GM18909 (cell line): ENCODE measurements around the gene SDCCAG8.

Source experiments
- ATAC-seq: cut with Tn5 transposase; IDR thresholded peaks from one replicate; pipeline ENCODE4 v1.9.1; 2021; ENCODE audit warnings: mild to moderate bottlenecking; ENCODE audit not compliant: unreplicated experiment, poor library complexity

The SDCCAG8 gene

DNA sequence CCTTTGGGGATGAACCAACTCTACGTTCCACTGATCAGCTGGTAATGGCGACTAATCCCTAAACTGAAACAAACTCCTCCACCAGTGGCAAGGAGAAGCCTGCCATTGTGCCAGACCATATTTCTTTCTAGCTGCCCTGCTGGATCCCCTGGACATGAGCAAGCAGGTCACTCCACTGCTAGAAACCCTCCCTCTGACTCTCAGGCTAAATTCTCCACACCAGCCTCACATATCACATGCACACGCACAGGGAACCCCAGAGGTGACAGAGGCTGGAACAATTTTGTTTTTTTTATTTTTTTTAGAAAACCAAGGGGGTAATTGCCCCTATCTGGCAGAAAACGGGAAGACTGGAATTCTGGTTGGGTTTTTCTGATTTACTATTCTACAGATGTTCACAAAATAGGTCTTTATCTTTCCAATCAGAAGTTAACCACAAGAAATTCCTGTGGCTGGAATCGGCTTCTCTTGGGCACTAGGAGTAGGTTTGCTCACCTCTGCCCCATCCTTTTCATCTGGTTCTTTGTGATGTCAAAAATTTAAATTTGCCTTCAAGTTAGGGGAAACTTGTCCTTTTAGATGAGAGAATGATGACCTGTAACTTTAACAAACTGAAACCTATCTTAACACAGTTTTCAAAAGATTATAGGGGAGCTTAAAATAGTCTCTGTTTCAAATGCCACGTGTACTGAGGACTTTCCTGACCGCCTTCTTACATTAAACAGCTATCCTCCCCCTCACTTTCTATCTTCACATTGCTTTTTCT, 258.1 kb downstream of the SDCCAG8 start:
- no peak for ATAC-seq

DNA sequence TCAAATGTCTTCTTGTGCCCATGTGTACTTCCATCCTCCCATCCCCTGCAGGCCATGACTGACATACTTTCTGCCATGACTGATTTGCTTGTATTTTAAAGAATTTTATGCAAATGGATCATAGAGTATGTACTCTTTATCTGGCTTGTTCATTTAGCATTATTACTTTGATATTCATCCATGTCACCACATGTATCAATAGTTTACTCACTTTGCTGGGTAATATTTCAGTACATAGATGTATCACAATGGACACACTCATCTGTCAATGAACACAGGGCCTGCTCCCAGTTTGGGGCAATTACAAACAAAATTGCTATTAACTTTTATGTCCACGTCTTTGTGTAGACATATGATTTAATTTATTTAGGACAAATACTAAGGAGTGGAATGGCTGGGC, 259.1 kb downstream of the SDCCAG8 start:
- no peak for ATAC-seq

DNA sequence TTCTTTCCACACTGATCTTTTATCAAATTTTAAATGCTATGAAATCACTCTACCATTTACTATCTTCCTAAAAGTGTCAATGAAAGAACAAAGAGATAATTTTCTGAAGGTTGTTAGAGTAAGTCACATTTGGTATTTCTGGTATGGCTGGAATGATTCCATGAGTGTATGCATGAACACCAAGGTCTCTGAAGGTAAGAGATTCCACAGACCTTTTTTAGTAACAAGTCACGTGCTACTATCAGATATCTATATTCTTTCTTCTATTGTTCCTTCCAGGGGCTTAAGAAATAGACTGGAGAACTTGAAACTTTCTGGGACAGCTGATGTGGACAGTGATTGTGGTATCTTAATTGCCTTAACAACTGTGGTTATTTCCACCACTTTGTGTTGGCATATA, 265.0 kb downstream of the SDCCAG8 start:
- ATAC-seq, result no peak

DNA sequence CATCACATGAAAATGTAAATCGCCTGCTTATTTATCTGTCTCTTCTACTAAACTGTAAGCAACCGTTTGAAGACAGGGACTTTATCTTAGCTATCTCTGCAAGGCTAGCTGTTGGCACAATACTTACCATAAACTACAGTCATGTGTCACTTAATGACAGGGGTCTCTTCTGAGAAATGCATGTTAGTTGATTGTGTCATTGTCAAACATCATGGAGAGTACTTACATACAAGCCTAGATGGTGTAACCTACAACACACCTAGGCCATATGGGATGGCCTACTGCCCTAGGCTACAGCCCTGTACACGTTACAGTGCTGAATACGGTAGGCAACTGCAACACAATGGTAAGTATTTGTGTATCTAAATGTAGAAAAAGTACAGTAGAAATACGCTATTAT, 267.9 kb downstream of the SDCCAG8 start:
- no peak for ATAC-seq

DNA sequence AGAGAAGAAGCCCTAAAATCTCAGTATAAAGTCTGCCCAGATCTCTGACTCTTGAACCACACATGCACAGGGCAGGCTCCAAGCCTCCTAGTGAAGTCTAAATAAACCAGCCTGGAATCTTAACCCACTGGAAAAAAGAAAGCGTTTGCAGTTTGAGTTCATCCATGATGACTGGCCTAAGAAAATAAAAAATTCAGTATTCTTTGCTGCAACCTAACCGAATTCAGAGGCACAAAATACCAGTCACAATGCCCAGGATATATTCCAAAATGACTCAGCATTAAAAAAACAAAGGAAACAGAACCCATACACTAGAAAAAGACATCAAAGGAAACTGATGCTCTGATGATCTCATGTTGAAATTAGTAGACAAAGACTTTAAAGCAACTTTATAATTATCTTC, 269.2 kb downstream of the SDCCAG8 start:
- ATAC-seq, result no peak

DNA sequence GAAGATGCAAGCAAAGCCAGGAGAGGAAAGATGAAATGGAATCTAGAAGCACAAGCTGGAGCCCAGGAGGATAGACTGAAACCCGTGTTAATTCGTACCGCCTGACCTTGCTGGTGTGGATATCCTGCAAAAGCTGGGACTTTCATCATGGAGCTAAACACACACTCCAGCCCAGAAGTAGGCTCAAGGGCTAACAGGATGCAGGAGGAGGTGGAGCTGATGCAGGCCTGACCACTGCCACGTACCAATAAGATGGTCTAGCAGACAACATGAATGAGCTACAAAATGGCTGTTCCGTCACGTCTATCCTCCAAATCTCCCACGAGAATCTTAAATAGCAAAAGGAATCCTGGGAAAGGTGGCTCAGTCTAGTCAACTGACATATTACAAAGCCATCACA, 270.3 kb downstream of the SDCCAG8 start:
- no peak for ATAC-seq

DNA sequence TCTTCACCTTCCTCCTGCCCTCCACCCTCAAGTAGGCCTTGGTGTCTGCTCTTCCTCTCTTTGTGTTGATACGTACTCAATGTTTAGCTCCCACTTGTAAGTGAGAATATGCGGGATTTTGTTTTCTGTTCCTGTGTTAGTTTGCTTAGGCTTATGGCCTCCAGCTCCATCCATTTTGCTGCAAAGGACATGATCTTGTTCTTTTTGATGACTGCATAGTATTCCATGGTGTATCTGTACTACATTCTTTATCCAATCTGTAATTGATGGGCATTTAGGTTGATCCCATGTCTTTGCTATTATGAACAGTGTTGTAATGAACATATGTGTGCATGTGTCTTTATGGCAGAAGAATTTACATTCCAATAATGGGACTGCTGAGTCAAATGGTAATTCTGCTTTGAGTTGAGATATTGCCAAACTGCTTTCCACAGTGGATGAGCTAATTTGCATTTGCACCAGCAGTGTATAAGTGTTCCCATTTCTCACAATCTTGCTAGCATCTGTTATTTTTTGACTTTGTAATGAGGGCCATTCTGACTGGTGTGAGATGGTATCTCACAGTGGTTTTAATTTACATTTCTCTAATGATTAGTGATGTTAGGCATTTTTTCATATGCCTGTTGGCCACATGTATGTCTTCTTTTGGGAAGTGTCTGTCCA, 272.7 kb downstream of the SDCCAG8 start:
- no peak for ATAC-seq

DNA sequence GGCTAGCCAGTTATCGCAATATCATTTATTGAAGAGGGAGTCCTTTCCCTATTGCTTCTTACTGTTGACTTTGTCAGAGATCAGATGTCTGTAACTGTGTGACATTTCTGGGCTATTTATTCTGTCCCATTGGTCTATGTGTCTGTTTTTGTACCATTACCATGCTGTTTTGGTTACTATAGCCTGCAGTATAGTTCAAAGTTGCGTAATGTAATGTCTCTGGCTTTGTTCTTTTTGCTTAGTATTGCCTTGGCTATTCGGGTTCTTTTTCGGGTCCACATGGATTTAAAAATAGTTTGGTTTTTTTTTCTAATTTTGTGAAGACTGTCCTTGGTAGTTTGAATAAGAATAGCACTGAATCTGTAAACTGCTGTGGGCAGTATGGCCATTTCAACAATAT, 273.7 kb downstream of the SDCCAG8 start:
- no peak for ATAC-seq

DNA sequence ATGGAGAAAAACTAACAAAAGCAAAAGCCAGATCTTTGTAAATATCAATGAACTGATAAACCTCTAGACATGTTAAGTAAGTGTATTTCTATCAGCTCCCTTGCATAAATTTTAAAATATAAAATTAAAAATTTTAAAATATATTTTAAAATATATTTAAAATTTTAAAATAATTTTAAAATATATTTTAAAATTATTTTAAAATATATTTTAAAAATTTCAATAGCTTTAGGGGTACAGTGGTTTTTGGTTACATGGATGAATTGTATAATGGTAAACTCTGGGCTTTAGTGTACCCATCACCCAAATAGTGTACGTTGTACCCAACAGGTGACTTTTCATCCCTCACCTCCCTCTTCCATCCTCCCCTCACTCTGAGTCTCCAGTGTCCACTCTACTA, 279.2 kb downstream of the SDCCAG8 start:
- no peak for ATAC-seq

DNA sequence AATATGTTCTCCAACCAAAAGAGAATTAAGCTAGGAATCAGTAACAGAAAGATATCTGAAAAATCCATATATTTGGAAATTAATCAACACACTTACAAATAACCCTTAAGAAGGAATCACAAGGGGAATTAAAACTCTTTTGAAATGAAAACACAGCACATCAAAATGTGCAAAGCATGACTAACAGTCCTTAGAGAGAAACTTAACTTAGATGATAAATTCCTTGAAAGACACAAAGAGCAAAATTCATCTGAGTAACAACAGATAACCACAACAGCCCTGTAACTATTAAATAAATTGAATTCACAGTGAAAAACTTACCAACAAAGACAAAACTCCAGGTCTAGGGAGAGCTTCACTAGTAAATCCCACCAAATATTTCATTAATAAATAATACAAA, 283.8 kb downstream of the SDCCAG8 start:
- no peak for ATAC-seq

DNA sequence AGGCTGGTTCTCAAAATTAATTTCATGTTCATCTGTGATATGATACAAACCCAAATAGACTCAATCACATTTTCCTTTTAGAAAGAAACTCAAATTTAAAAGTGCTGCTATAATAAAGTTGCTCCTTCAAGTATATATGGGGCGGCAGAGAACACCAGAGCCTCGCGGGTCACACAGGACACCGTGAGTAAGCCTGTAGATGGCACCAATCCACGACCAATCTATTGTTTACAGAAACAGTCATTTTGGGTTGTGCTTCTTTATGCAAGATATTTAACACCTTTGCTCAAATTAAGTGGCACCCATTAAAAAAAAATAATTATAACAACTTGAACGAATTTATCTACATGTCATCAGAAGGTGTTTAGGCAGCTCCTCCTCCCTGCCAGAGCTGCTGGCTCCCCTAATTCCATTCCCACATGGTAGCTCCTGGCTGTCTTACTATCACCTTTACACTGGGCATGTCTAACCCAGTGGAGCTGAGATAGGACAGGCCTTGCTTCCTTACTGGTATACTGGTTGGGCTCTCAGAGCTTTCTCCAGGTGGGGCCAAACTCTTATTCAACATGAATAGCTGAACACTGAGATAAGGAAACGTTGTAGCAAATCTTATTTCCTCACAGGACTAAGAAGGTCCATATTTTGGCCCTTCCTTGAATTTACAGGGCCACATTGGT, 287.0 kb downstream of the SDCCAG8 start:
- no peak for ATAC-seq

DNA sequence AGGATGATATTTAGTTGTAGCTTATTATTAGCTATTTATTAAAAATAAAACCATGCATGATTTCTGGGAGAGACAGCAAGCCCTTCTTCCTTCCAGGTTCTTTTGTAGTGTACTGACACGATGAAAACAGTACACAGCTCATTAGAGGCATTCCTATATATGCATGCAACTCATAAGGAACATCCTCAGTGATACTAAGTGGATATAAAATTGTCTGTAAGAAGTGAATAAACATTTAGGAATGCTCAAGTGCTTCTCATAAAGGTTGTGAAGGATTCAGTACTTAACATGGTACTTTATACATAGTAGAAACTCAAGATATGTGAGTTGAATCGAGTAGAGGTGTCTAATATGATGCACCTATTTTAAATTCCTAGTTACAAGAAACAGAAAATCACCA, 287.7 kb downstream of the SDCCAG8 start:
- no peak for ATAC-seq

DNA sequence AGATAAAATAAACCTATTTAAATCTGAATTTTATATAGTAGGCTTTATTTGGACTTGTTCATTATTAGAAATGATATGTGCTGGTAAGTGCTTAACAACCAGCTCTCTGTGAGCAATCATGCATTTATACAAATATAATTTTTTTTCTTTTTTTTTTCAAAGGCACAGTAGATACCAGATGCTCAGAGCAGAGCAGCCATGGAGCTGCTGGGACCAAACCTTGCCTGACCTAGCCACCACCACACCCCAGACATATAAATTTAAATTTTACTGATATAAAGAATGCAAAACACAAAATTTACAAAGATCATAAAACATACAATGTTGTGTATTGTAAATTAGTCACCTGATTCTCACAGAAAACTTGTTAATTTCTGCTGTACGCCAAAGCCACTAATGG, 290.6 kb downstream of the SDCCAG8 start:
- ATAC-seq, result no peak

DNA sequence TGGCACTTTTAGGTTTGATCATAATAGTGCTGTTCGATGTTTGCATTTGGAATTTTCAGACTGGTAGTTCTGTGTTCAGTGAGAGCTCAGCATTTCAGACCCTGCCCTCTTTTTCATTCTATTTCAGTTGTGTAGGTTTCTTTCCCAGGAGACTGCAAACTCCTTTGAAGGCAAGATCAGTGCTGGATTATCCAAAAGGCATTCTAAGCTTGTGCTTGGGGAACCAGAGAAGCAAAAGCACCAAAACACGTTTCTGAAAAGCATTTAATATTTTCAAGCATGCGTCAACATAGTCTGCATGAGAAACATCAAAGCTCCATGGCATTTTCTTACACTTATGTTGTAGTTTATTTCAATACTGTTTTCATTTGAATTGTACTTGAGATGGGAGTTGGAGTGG, 292.1 kb downstream of the SDCCAG8 start:
- no peak for ATAC-seq

DNA sequence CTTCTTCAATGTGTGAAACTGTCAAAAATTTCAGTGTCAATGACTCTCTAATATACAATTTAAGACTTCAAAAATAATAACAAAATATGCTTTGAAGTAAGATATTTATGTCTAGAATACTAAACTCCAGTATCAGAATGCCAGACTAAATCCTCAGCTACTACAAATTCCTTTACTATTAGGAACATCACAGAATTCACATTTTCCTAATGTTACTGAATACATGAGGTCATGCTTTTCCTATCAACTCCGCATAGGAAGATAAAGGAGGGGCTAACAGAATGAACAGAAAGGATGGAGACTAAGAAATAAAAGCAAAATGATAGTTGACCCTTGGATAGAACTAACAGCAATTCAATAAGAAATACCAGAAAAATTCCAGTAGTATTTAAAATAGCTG, 292.7 kb downstream of the SDCCAG8 start:
- no peak for ATAC-seq

DNA sequence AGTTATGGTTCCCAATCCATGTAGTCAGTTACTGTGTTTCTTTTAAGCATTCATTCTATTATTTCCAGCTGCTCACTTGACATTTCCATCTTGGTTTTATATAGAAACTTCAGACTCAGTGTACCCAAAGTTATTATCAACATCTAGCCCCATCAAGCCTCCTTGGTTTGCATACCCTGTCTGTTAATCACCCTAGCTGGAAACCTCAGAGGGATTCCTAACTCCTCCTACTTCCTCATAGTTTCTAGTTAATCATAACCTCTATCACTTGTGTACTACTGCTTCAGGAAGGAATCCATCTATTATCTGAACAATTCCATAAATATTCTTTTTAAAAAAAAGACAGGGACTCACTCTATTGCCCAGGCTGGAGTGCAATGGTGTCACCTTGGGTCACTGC, 293.3 kb downstream of the SDCCAG8 start:
- ATAC-seq, result no peak
